Osteocyte (in vitro differentiated cells): Measurements from ENCODE around the gene NUTM2G. TPM values are rescaled to one million over a fixed set of nuclear protein-coding genes. Genes with fewer than 3 reads are reported as not detected.
"Not testable (repeated sequence)": the region's sequence is repeated elsewhere in the genome, so short reads cannot be mapped to it uniquely, and the experiment has no call there.

Experiments used
- DNase-seq: peaks from one replicate; pipeline ENCODE4 v3.0.0; 2021; ENCODE audit warnings: mixed read lengths; ENCODE audit not compliant: unreplicated experiment; ENCODE audit errors: extremely low spot score
- H3K27ac Mint-ChIP-seq: one replicate; pipeline ENCODE4 v1.8.0; 2021; ENCODE audit warnings: mild to moderate bottlenecking, mixed read lengths; ENCODE audit not compliant: unreplicated experiment
- H3K27me3 Mint-ChIP-seq: one replicate; pipeline ENCODE4 v1.8.0; 2021; ENCODE audit warnings: mixed read lengths; ENCODE audit not compliant: unreplicated experiment
- H3K36me3 Mint-ChIP-seq: one replicate; pipeline ENCODE4 v1.8.0; 2021; ENCODE audit warnings: mixed read lengths; ENCODE audit not compliant: unreplicated experiment
- H3K4me1 Mint-ChIP-seq: one replicate; pipeline ENCODE4 v1.8.0; 2021; ENCODE audit warnings: mixed read lengths; ENCODE audit not compliant: unreplicated experiment
- H3K4me3 Mint-ChIP-seq: one replicate; pipeline ENCODE4 v1.8.0; 2021; ENCODE audit warnings: mild to moderate bottlenecking, moderate library complexity, mixed read lengths; ENCODE audit not compliant: unreplicated experiment
- H3K9me3 Mint-ChIP-seq: one replicate; pipeline ENCODE4 v1.8.0; 2021; ENCODE audit warnings: mixed read lengths; ENCODE audit not compliant: unreplicated experiment
- total RNA-seq: library from RNA; stranded (reverse); gene quantifications from 2 replicates; pipeline ENCODE4 v1.2.1, GENCODE V29; 2021

NUTM2G gene
- total RNA-seq, 1 donor from 2014 or later = not detected

DNA sequence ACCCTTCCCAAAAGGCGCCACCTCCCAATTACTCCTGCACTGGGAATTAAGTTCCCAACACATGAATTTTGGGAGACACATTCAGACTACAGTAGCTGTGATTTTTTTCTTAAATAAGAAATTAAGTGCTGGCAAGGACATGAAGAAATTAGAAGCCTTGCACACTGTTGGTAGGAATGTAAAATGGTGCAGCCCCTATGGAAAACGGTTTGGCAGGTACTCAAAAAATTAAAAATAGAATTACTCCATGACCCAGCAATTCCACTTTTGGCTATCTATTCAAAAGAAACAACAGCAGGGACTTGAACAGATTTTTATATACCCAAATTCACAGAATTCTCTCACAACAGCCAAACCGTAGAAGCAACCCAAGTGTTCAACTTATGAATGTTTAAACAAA, 55.5 kb downstream of the NUTM2G start:
- H3K9me3 Mint-ChIP-seq, H3K4me1 Mint-ChIP-seq, H3K4me3 Mint-ChIP-seq, H3K27me3 Mint-ChIP-seq, H3K36me3 Mint-ChIP-seq, DNase-seq, H3K27ac Mint-ChIP-seq: not testable (repeated sequence)

DNA sequence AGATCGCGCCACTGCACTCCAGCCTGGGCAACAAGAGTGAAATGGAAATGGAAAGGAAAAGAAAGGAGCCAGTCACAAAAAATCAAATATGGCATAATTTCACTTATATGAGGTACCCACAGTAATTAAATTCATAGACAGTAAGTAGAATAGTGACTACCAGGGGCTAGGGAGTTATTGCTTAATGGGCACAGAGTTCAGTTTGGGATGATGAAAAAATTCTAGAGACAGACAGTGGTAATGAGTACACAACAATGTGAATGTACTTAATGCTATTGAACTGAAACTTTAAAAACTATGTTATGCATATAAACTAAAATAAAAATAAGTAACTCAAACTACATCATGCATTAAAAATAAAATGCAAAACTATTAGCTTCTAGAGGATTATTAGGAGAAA, 56.2 kb downstream of the NUTM2G start:
- not testable (repeated sequence) for H3K9me3 Mint-ChIP-seq, H3K36me3 Mint-ChIP-seq, H3K4me1 Mint-ChIP-seq, H3K4me3 Mint-ChIP-seq, DNase-seq, H3K27ac Mint-ChIP-seq, H3K27me3 Mint-ChIP-seq

Other genes starting within 250 kb of the NUTM2G start
- gene ZNF510, start 150.8 kb upstream of the NUTM2G start, total RNA-seq = 10.9 and 11.5 TPM in 2 replicates
- 5.0 TPM in 2 replicates for gene ZNF782, start 74.3 kb upstream of the NUTM2G start, total RNA-seq
- gene CTSV, start 110.3 kb downstream of the NUTM2G start, total RNA-seq = 0.18 and 0.21 TPM in 2 replicates